HG03521 (cell line): ENCODE results near the gene ADK.

Source experiments
- ATAC-seq: cut with Tn5 transposase; IDR thresholded peaks from one replicate; pipeline ENCODE4 v1.9.1; 2021; ENCODE audit warnings: mild to moderate bottlenecking, moderate library complexity; ENCODE audit not compliant: unreplicated experiment

The ADK gene

GRCh38 chr10:74231375-74231774 lies 80.4 kb downstream of the ADK start:
- ATAC-seq, result no peak

GRCh38 chr10:74233281-74233680 lies 82.3 kb downstream of the ADK start:
- ATAC-seq, result no peak

- no peak for ATAC-seq
These were observed 83.5 kb downstream of the ADK start for GRCh38 chr10:74234569-74234968.

DNA sequence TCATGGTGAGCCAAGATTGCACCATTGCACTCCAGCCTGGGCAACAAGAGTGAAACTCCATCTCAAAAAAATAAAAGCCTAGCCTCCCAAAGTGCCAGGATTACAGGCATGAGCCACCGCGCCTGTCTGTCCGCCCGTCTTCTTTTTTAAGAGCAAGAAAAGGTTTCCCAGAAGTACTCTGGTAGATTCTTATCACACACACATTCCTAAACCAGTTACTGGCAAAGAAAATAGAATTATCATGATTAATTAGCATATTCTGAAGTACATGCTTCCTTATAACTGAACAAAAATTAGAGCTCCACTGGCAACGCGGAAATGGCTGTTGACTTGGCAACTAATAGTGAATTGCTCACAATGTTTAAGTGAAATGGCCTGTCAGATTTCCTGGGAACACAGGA lies 87.0 kb downstream of the ADK start:
- ATAC-seq, result no peak

- no peak for ATAC-seq
These were observed 87.5 kb downstream of the ADK start for GRCh38 chr10:74238516-74238915.

- ATAC-seq, result no peak
These were observed 92.0 kb downstream of the ADK start for GRCh38 chr10:74243067-74243466.

- ATAC-seq, result no peak
These were observed 93.2 kb downstream of the ADK start for GRCh38 chr10:74244097-74244685.

GRCh38 chr10:74244807-74245206 lies 93.8 kb downstream of the ADK start:
- no peak for ATAC-seq

DNA sequence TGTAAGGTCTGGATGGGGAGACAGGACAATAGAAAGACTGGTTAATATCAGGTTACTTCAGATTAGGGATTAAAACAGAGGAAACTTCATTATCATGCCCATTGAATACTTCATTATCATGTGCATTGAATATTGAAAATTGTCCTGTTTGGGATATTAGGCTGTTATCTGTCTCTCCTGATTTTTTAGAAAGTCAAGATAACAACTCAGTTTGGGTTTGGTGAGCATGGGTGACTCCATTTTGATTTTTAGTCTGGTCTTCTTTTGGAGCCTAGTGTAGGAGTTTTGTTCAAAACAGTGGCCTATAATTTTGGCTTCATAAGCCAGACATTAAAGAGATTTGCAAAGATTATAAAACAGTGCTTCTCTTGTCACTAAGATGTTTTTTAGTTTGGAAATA lies 95.5 kb downstream of the ADK start:
- no peak for ATAC-seq

- ATAC-seq, result no peak
These were observed 98.8 kb downstream of the ADK start for GRCh38 chr10:74249865-74250264.

- no peak for ATAC-seq
These were observed 104.2 kb downstream of the ADK start for GRCh38 chr10:74255214-74255613.

- no peak for ATAC-seq
These were observed 104.9 kb downstream of the ADK start for GRCh38 chr10:74255888-74256357.

DNA sequence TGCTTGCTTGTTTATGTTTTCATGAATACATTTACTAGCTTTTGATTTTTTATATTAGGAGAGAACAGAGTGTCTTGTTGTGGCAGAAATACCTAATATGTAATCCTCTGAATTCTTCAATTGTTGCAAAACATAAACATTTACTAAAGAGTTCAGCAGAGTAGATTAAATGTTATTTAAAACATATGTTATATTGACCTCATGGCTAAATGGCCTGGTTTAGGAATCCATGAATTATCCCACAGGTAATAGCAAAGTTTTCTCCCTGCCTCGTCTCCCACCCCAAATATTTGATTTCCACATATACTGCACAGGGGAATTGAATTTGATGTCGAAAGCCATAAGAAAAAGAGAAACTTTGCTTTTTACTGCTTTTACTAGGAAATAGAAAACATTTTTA lies 111.8 kb downstream of the ADK start:
- no peak for ATAC-seq

DNA sequence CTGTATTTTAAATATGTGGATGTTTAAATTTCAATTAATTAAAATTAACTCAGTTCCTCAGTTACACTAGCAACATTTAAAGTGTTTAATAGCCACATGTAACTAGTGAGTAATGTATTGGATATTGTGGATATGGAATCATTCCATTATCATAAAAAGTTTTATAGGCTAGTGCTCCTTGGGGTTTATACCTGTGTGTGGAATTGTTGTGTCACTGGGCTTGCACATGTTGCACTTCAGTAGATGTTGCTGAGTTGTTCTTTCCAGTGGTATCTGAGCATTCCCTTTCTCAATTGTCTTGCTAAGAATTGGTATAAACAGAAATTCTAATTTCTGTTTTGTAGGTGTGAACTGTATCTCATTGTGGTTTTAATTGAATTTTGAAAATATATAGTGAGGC lies 113.0 kb downstream of the ADK start:
- no peak for ATAC-seq

DNA sequence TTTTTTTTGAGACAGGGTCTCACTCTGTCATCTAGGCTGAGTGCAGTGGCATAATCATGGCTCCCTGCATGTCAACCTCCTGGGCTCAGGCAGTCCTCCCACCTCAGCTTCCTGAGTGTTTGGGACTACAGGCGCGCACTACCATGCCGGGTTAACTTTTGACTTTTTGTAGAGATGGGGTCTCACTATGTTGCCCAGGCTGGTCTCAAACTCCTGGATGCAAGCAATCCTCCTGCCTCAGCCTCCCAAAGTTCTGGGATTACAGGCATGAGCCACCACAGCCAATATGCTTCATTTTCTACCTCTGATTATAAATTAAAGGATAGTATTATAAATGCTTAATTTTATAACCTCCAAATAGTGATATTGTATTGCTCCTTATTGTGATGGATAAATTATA lies 121.3 kb downstream of the ADK start:
- no peak for ATAC-seq

- no peak for ATAC-seq
These were observed 124.8 kb downstream of the ADK start for GRCh38 chr10:74275755-74276290.

DNA sequence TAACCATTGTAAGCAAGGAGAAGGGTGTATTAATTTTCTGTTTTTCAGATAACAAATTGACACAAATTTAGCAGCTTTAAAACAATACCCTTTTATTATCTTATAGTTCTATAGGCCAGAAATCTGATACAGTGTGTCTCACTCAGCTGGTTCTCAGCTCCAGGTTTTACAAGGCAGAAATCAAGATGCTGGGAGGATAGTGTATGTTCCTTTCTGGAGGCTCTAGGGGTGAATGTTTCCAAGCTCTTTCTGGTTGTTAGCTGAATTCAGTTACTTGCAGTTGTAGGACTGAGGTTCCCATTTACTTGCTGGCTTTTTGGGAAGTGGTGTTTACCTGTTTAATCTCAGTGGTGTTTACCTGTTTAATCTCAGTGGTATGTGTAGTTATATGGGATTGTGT lies 125.4 kb downstream of the ADK start:
- no peak for ATAC-seq

- ATAC-seq, result no peak
These were observed 131.3 kb downstream of the ADK start for GRCh38 chr10:74282151-74282847.

DNA sequence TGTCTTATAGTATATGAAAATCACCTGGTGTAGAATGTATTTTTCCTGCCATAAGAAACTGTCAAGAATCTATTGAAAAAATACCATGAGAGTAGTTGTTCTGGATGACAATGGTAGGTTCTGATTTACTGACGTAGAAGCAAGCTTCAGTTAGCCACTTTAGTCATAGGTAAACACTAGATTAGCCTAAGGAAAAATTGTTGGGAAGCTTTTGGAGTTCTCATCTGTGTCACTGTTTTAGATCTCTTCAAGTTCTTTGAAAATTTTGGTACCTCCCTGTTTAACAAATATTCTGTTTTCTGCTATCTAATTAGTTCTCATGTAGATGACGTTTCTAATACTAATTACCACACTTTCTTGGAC lies 131.8 kb downstream of the ADK start:
- no peak for ATAC-seq

GRCh38 chr10:74289188-74289587 lies 138.2 kb downstream of the ADK start:
- no peak for ATAC-seq

- no peak for ATAC-seq
These were observed 138.9 kb downstream of the ADK start for GRCh38 chr10:74289951-74290350.

DNA sequence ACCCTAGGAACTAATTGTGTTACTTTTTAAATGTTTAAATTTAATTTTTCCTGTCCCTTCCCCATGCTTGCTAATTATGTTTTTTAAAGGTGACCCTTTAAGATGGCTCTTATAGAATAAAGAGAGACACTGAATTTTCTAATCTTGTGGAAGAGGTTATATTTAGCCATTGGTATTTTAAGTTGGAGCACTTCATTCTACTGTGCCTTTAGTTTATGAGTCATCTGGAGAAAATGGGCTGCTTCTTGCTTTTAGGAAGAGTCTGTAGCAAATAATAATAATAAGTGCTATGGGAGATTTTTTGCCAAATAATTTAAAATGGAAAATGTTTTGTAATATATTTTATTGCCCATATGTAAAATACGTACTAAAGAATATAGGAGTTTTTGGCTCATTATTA lies 139.7 kb downstream of the ADK start:
- no peak for ATAC-seq
